OCI-LY7 (cell line): ENCODE results near the gene GABRR2. TPM values are rescaled to one million over a fixed set of nuclear protein-coding genes. Genes with fewer than 3 reads are reported as not detected.

Experiments used
- BruUV-seq: library from RNA; stranded (reverse); fragments of 400-500 nt; replicated peaks from 2 replicates; lab custom pipeline; 2021; lab: Mats Ljungman, UMichigan
- CTCF ChIA-PET: fragments of 300-600 bp; sonication (Branson Sonifier 250); formaldehyde crosslinking; loops from one replicate; lab custom pipeline; 2022; ENCODE audit warnings: antibody characterized with exemption; ENCODE audit not compliant: unreplicated experiment; lab: Charles Lee
- POLR2A ChIA-PET: fragments of 300-600 bp; sonication (Branson Sonifier 250); formaldehyde crosslinking; loops from one replicate; lab custom pipeline; 2022; ENCODE audit warnings: antibody characterized with exemption; lab: Charles Lee
- DNase-seq: peaks from one replicate; pipeline ENCODE4 v3.0.0-alpha.2; 2015; ENCODE audit warnings: low spot score
- H2AFZ ChIP-seq: fragments of 200-600 bp; sonication (generic), shearing (Covaris generic); 2 replicates; pipeline ENCODE4 v1.6.1; 2014; ENCODE audit warnings: mild to moderate bottlenecking, antibody characterized with exemption, low read length, moderate library complexity
- H3K27ac ChIP-seq: fragments of 200-600 bp; sonication (generic); 2 replicates; pipeline ENCODE4 v1.5.1; 2014; ENCODE audit warnings: mixed run types, low read depth, mild to moderate bottlenecking, moderate library complexity, low read length, inconsistent platforms; ENCODE audit not compliant: poor library complexity, severe bottlenecking
- H3K36me3 ChIP-seq: fragments of 200-600 bp; sonication (generic); 2 replicates; pipeline ENCODE4 v1.6.1; 2014; ENCODE audit warnings: mild to moderate bottlenecking, antibody characterized with exemption, low read length, moderate library complexity, mixed read lengths; ENCODE audit not compliant: insufficient read depth
- H3K4me1 ChIP-seq: fragments of 200-600 bp; sonication (generic); 2 replicates; pipeline ENCODE4 v1.5.1; 2014; ENCODE audit warnings: mild to moderate bottlenecking, low read length; ENCODE audit not compliant: insufficient read depth, poor library complexity, severe bottlenecking
- H3K4me2 ChIP-seq: fragments of 200-600 bp; sonication (generic); 2 replicates; pipeline ENCODE4 v1.6.1; 2014; ENCODE audit warnings: mild to moderate bottlenecking, low read length
- H3K4me3 ChIP-seq: fragments of 200-600 bp; sonication (generic); 2 replicates; pipeline ENCODE4 v1.5.1; 2014; ENCODE audit warnings: mild to moderate bottlenecking, low read depth, low read length; ENCODE audit not compliant: poor library complexity, severe bottlenecking
- H3K79me2 ChIP-seq: fragments of 200-600 bp; sonication (generic); 2 replicates; pipeline ENCODE4 v1.6.1; 2016; ENCODE audit warnings: low read depth, mild to moderate bottlenecking, low read length, moderate library complexity, mixed read lengths; ENCODE audit not compliant: insufficient read depth
- H3K9me2 ChIP-seq: fragments of 200-600 bp; sonication (generic); 2 replicates; pipeline ENCODE4 v1.6.1; 2016; ENCODE audit warnings: mild to moderate bottlenecking, low read length, mixed read lengths; ENCODE audit not compliant: insufficient read depth
- H3K9me3 ChIP-seq: fragments of 200-600 bp; sonication (generic); 2 replicates; pipeline ENCODE4 v1.6.1; 2014; ENCODE audit warnings: mild to moderate bottlenecking, mixed run types, low read length, mixed read lengths
- H4K20me1 ChIP-seq: fragments of 200-600 bp; sonication (generic); 2 replicates; pipeline ENCODE4 v1.6.1; 2014; ENCODE audit warnings: mild to moderate bottlenecking, antibody characterized with exemption, low read length, moderate library complexity, mixed read lengths; ENCODE audit not compliant: insufficient read depth
- CTCF ChIP-seq: fragments of 200-600 bp; sonication (generic); conservative IDR thresholded peaks from 2 replicates; pipeline ENCODE4 v1.5.1; 2014; ENCODE audit warnings: mild to moderate bottlenecking, antibody characterized with exemption, low read length, moderate library complexity, mixed read lengths
- EZH2phosphoT487 ChIP-seq: fragments of 200-600 bp; sonication (generic); IDR thresholded peaks from 2 replicates; pipeline ENCODE4 v1.6.1; 2018; ENCODE audit warnings: low read depth, borderline replicate concordance, mild to moderate bottlenecking, mixed run types, antibody characterized with exemption, low read length, moderate library complexity, mixed read lengths
- intact Hi-C: fragments of 100-400 bp; cut with micrococcal nuclease; formaldehyde crosslinking; loops from one replicate; pipeline ENCODE4 v1.10.0; 2022; ENCODE audit not compliant: unreplicated experiment
- total RNA-seq, 2 experiments: library from RNA; depleted of rRNA in 1 of 2; stranded (reverse); fragments of >200 nt in 1 of 2; shearing (Covaris generic) in 1 of 2; gene quantifications; 2 replicates each; pipeline ENCODE4 v1.2.3, GENCODE V29; 2014 to 2022

The GABRR2 gene
- total RNA-seq, 2 experiments from 2014 or later = 5.2 to 7.0 TPM

GRCh38 chr6:89270951-89271721 is 44.0 kb downstream of the GABRR2 start:
- H3K9me2 ChIP-seq = no peaks in the 10 kb centered on the region
- H2AFZ ChIP-seq = peak overlapping the region; percentile 67
- H3K4me1 ChIP-seq = peaks cover 23% of the 10 kb centered on the region
- H3K79me2 ChIP-seq = 0 out of 2 replicates have a peak, but pooled peaks cover under 1% of the 10 kb centered on the region
- TF ChIP-seq CTCF = no peak
- no peak for TF ChIP-seq EZH2phosphoT487
- peak; percentile 60 for DNase-seq
- intact Hi-C loops = no loop called here
- H3K36me3 ChIP-seq = no peaks in the 10 kb centered on the region
- POLR2A ChIA-PET = interaction anchor here (0.6 to 1.8 kb wide), 10 partner anchors 11 to 1007 kb away, joined by 3 to 8 read pairs (median 4); no protein-coding TSS in a partner anchor
- no TSS peak for BruUV-seq
- no peaks in the 10 kb centered on the region for H3K9me3 ChIP-seq
- H3K4me3 ChIP-seq = peak overlapping the region; percentile 11
- no peaks in the 10 kb centered on the region for H4K20me1 ChIP-seq
- peak overlapping the region; percentile 8 for H3K27ac ChIP-seq
- peak overlapping the region; percentile 61 for H3K4me2 ChIP-seq
- CTCF ChIA-PET = interaction anchor here (0.6 to 0.8 kb wide), 3 partner anchors 12 to 200 kb away, joined by 3 to 10 read pairs (median 3); no protein-coding TSS in a partner anchor

- H3K27ac ChIP-seq = no peak overlapping the region
- POLR2A ChIA-PET = interaction anchor here (0.5 to 1.2 kb wide), 2 partner anchors 102 to 190 kb away, joined by 3 to 4 read pairs; no protein-coding TSS in a partner anchor
- H3K9me2 ChIP-seq = no peaks in the 10 kb centered on the region
- no peaks in the 10 kb centered on the region for H3K36me3 ChIP-seq
- H3K79me2 ChIP-seq = no peaks in the 10 kb centered on the region
- no peak for DNase-seq
- no TSS peak for BruUV-seq
- H3K9me3 ChIP-seq = no peaks in the 10 kb centered on the region
- H3K4me2 ChIP-seq = no peak overlapping the region
- H3K4me3 ChIP-seq = no peak overlapping the region
- H4K20me1 ChIP-seq = no peaks in the 10 kb centered on the region
- H2AFZ ChIP-seq = no peak overlapping the region
- TF ChIP-seq CTCF = no peak
- TF ChIP-seq EZH2phosphoT487 = no peak
- intact Hi-C loops = no loop called here
- CTCF ChIA-PET = no interaction called here
- peaks cover 23% of the 10 kb centered on the region for H3K4me1 ChIP-seq
Measured at GRCh38 chr6:89269981-89270380, 45.1 kb downstream of the GABRR2 start.

- no peak overlapping the region for H3K4me2 ChIP-seq
- no peak overlapping the region for H2AFZ ChIP-seq
- no peaks in the 10 kb centered on the region for H3K36me3 ChIP-seq
- intact Hi-C loops = no loop called here
- H3K4me3 ChIP-seq = no peak overlapping the region
- peaks cover 23% of the 10 kb centered on the region for H3K4me1 ChIP-seq
- no peak for TF ChIP-seq EZH2phosphoT487
- TF ChIP-seq CTCF = no peak
- no peaks in the 10 kb centered on the region for H3K9me2 ChIP-seq
- no peak overlapping the region for H3K27ac ChIP-seq
- no peaks in the 10 kb centered on the region for H4K20me1 ChIP-seq
- DNase-seq = no peak
- ChIA-PET CTCF (no interaction called here), POLR2A (interaction anchor here (1.4 to 1.6 kb wide), 2 partner anchors 10 to 16 kb away, joined by 3 to 7 read pairs; no protein-coding TSS in a partner anchor)
- no peaks in the 10 kb centered on the region for H3K9me3 ChIP-seq
- no TSS peak for BruUV-seq
- no peaks in the 10 kb centered on the region for H3K79me2 ChIP-seq
Measured at GRCh38 chr6:89269252-89269651, 45.8 kb downstream of the GABRR2 start.
